GM18868 (cell line): Measurements from ENCODE around the gene ATP1B4.

Experiments used
- ATAC-seq: cut with Tn5 transposase; IDR thresholded peaks from one replicate; pipeline ENCODE4 v1.9.1; 2021; ENCODE audit warnings: mild to moderate bottlenecking, moderate library complexity; ENCODE audit not compliant: unreplicated experiment

Gene ATP1B4

GRCh38 chrX:120372667-120373370 is 10.9 kb downstream of the ATP1B4 start:
- ATAC-seq: no peak

DNA sequence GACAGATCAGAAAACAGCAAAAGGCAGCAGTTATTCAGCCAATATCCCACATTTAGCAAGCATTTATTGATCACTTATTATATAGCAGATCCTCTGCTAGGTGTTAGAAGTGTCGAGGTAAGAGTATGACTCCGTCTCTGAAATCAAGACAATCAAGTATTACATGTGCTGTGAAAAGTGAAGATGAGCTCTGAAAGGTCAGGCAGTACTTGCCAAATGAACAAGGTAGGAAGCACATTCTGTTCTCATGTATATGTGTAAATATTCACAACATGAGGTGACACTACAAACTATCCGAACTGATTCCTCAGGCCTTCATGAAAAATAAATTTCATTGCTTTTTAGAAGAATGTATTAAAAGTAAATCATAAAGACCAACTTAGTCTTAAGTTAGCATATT is 15.3 kb downstream of the ATP1B4 start:
- no peak for ATAC-seq

GRCh38 chrX:120377715-120378114 is 15.8 kb downstream of the ATP1B4 start:
- ATAC-seq: no peak

DNA sequence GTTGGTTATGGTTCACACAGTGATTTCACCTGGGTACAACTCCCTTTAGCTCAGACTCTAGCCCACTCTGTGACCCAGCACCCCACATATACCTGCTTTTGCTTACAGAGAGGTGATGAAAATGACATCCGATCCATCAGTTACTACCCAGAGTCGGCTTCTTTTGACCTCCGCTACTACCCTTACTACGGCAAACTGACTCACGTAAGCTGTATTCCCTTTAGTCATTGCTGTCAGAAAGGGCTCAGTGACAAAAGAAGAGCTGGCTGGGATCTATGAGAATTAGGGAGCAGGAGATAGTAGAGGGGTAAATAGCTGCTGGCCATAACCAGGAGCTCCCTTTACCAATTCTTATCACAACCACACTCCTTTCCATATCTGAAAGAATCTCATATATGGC is 16.7 kb downstream of the ATP1B4 start:
- no peak for ATAC-seq

DNA sequence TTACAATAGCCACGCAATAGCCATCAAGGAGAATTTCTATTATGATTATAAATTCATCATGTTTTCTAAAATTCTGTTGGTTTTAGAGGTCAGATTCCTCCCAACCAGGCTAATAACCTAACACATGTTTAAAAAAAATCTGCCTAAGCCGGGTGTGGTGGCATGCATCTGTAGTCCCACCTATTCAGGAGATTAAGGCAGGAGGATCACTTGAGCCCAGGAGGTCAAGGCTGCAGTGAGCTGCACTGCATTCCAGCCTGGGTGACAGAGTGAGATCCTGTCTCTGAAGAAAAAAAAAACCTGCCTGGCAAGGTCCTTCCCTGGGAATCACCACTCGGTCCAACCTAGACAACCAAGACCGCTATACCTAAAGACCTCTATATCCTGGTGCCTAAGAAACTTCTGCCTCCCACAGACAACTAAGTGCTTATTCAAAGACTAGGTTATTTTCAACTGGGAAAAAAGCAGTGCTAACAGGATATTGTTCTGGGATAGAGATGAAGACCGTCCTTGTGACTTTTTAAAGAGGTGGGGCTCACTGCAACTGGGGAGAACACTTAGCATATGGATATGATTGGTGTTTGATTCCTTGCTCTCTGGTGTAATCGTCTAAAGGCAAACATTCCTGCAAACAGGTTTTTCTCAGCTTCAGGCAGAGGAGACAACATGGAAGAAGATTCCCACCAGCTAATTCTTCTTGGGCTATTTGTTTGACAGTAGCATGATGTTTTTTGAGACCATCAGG is 18.2 kb downstream of the ATP1B4 start:
- ATAC-seq: no peak

DNA sequence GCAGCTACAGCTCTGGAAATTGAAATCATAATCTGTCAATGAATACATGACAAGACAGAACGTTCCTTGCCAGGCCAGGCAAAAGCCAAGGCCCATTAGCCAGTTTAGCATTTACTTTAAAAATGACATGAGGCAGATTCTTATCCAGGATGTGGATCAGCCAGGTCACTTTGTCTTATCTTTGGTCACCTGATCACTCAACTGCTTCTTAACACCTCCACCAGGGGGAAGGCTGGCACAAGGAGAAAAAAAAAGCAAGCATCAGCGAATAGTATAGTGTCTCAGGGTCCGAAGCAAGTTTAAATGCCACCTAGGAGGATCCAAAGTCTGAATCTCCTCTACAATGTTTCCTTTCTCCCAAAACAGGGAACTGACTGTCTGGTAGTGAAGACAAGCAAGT is 18.8 kb downstream of the ATP1B4 start:
- peak; percentile 53 for ATAC-seq

DNA sequence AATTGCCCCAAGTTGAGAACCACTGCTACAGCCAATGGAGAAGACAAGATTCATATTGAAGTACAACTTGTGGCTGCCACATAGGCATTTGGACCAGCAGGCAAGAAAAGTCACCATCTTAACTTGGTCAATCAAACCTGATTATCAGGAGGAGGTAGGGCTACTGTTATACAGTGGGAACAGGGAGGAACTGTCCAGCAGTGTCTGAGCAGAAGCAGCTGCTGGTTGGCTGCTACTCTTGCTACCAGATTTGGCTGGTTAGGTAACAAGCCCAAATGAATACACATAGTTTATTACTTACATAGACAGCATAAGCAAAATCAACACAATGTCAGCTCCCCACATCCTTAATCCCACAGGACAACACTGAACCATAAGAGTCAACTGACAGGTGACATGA is 39.4 kb downstream of the ATP1B4 start:
- no peak for ATAC-seq

- no peak for ATAC-seq
Observed at GRCh38 chrX:120402369-120402768, 40.5 kb downstream of the ATP1B4 start.

DNA sequence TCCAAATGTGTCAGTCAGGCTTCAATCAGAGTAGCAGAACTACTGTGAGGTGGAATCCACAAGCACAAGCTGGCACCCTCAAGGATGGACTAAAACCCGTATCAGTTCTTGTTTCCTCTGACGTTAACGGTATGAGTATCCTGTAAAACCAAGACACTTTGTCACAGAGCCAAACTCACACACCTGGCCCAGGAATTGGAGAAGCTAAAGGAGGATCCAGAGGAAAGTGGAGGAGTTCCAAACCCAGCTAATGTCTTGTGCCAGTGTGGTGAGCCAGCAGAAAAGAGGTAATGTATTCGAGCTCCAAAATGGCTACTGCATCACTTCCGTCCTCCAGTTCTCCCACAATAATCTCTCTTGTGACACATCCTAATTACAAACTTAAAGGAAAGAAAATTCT is 44.7 kb downstream of the ATP1B4 start:
- ATAC-seq: no peak

DNA sequence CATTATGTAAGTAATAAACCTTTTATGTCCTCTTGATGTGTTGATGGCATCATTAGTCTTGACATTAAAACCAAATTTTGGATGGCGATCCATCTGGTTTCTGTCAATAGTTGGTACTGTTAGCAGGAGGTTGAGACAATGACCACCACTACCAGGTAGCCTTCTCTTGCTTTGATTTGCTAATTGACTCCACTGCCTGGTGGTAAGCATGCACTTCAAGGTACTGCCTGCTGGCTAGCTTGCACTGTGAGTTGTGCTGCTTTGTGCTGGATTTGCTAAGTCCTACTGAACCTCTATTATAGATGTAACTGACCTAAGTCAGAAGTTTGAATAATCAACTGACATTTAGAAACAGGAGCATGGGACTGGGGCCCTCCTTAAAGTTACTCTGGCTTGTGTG is 46.3 kb downstream of the ATP1B4 start:
- ATAC-seq: no peak

DNA sequence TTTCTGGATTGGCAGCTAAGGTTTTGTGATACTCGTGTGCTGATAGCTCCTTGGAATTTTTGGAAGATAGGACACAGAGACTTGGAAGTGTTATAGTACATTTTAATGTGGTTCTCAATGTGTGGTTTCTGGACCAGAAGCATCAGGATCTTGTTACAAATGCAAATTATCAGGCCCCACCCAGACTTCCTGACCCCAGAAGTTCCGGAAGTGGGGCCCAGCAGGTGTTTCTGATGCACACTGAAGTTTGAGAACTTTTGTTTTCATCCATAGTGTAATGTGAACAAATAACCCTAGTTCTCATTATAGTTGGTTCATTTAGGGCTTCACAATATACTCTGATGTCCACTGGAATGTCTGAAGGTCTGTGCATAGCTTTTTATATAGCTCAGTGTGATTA is 57.6 kb downstream of the ATP1B4 start:
- ATAC-seq: no peak

GRCh38 chrX:120426599-120426998 is 64.7 kb downstream of the ATP1B4 start:
- ATAC-seq: no peak

GRCh38 chrX:120428309-120428708 is 66.4 kb downstream of the ATP1B4 start:
- ATAC-seq: no peak

GRCh38 chrX:120429776-120430540 is 68.1 kb downstream of the ATP1B4 start:
- ATAC-seq: peak; percentile 58
